ENCODE results near the gene ASAP3.

GRCh38 chr1:23402286-23403037 lies 81.5 kb downstream of the ASAP3 start:
- TF ChIP-seq CTCF (conservative IDR thresholded peaks at IDR 0.05; ENCODE audit: low read depth, low read length), result no peak
- no peak for TF ChIP-seq RAD21 (IDR thresholded peaks at IDR 0.05; ENCODE audit: low read length)
